Fibroblast of skin of back (primary cell): ENCODE measurements around the gene ANKRD13C.

ENCODE experiments used
- DNase-seq: peaks from one replicate; pipeline ENCODE4 v3.0.0-alpha.2; 2013

The ANKRD13C gene

GRCh38 chr1:70211541-70211940 is 143.0 kb downstream of the ANKRD13C start:
- DNase-seq: no peak

- no peak for DNase-seq
Observed at GRCh38 chr1:70210820-70211219, 143.7 kb downstream of the ANKRD13C start.
